Erythroblast (primary cell): ENCODE results near the gene SPN.
"Not testable (repeated sequence)": the region's sequence is repeated elsewhere in the genome, so short reads cannot be mapped to it uniquely, and the experiment has no call there.

Experiments
- GATA1 ChIP-seq: IDR thresholded peaks from 2 replicates; pipeline ENCODE4 v1.6.1; 2011; ENCODE audit warnings: low read depth, mild to moderate bottlenecking, control low read depth, low read length, moderate library complexity
- POLR2A ChIP-seq: IDR thresholded peaks from 2 replicates; pipeline ENCODE4 v1.6.1; 2011; ENCODE audit warnings: mild to moderate bottlenecking, low read length

GRCh38 chr16:29626778-29627331 is 36.2 kb upstream of the SPN start:
- TF ChIP-seq POLR2A, GATA1: not testable (repeated sequence)
